Measurements from ENCODE around the gene TPM4.
A peak's percentile ranks its signal among the peaks of the same experiment; 100 is the strongest.

TPM4 gene

DNA sequence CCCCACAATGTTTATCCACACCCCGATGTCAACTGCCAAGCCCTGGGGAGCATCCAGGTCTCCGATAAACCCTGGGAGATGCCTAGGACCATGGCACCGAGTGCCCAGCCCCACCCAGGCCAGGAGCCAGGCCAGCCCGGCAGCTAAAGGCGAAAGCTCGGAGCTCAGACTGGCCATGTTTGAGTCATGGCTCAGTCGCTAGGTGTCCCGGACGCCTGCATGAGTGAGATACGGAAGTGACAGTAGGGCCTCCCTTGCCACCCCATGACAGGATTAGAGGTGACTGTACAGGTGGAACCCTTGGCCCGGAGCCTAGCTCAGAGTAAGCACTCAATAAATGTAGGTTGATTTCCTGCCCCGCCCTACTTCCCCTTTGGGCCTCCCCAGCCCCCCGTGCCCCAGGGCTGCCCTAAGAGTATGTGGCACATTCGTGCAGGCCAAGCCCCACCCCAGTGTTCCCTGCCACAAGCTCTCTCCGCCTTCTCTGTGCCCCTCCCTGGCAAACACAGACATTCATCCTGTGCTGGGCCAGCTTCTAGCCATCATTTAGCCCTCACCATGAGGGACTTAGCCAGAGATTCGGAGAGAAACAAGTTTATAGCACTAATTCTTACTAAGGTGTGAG is 5.8 kb upstream of the TPM4 start:
- TF ChIP-seq CTCF (IDR thresholded peaks at IDR 0.05; ENCODE audit: low read length, missing control alignments), result no peak
- no peak for DNase-seq (ENCODE audit: low read depth)
- H3K4me3 ChIP-seq (replicated peaks; ENCODE audit: low read depth, low read length), result no peak overlapping the region

DNA sequence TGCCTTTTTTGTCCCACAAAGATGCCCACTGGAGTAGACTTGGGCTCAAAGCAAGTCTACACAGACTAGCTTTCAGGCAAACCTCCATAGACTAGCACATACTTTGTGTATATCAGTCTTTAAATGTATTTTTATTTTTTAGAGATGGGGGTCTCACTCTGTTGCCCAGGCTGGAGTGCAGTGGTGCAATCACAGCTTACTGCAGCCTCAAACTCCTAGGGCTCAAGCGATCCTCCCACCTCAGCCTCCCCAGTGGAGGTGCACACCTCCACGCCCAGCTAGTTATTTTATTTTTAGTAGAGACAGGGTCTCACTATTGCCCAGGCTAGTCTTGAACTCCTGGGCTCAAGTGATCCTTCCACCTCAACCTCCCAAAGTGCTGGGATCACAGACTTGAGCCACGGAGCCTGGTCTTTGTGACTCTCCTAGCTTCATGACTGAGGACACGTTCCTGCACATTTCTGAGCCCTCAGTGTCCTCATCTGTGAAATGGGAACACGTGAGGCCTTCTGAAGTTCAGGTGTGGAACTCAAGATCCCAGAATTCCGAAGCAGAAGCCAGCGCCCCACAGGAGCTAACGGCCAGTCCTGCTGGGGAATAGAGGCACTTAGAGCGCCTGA is 5.1 kb upstream of the TPM4 start:
- no peak overlapping the region for H3K4me3 ChIP-seq (replicated peaks; ENCODE audit: low read depth, low read length)
- no peak for DNase-seq (ENCODE audit: low read depth)
- TF ChIP-seq CTCF (IDR thresholded peaks at IDR 0.05; ENCODE audit: low read length, missing control alignments), result no peak

DNA sequence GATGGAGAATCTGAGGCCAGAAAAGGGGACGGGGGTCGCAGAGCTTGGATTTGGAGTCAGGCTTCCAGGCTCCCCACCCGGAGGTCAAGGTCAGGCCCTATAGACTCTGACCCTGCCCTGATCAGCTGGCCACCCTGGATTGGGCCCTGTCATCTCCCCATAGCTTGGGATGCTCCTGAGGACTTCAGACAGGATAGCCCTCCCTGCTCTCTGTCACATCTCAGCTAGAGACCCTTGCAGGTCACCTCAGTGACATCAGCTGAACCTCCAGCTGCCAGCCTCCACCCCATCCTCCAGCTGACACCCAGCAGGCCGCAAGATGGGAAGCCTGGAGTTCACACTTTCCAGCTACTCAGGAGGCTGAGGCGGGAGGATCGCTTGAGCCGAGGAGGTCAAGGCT is 2.8 kb upstream of the TPM4 start:
- no peak for DNase-seq (ENCODE audit: low read depth)
- no peak overlapping the region for H3K4me3 ChIP-seq (replicated peaks; ENCODE audit: low read depth, low read length)
- TF ChIP-seq CTCF (IDR thresholded peaks at IDR 0.05; ENCODE audit: low read length, missing control alignments), result no peak

- H3K4me3 ChIP-seq (replicated peaks; ENCODE audit: low read depth, low read length), result no peak overlapping the region
- no peak for DNase-seq (ENCODE audit: low read depth)
- TF ChIP-seq CTCF (IDR thresholded peaks at IDR 0.05; ENCODE audit: low read length, missing control alignments), result no peak
Observed at GRCh38 chr19:16073988-16074387, 2.3 kb upstream of the TPM4 start.

GRCh38 chr19:16074488-16075365 is 1.6 kb upstream of the TPM4 start:
- no peak for DNase-seq (ENCODE audit: low read depth)
- TF ChIP-seq CTCF (IDR thresholded peaks at IDR 0.05; ENCODE audit: low read length, missing control alignments), result no peak
- no peak overlapping the region for H3K4me3 ChIP-seq (replicated peaks; ENCODE audit: low read depth, low read length)

- peak overlapping the region; percentile 68 for H3K4me3 ChIP-seq (replicated peaks; ENCODE audit: low read depth, low read length)
- no peak for DNase-seq (ENCODE audit: low read depth)
- no peak for TF ChIP-seq CTCF (IDR thresholded peaks at IDR 0.05; ENCODE audit: low read length, missing control alignments)
Observed at GRCh38 chr19:16075430-16076153, 703 bp upstream of the TPM4 start.
